Neural cell (in vitro differentiated cells): Measurements from ENCODE around the gene KLK6. TPM values are rescaled to one million over a fixed set of nuclear protein-coding genes. Genes with fewer than 3 reads are reported as not detected.

Experiments used
- H2AFZ ChIP-seq: fragments of 200-600, 300-800 bp; sonication (generic), shearing (Covaris generic); 2 replicates; pipeline ENCODE4 v1.6.0; 2014; ENCODE audit warnings: low read depth, mild to moderate bottlenecking, antibody characterized with exemption, low read length, moderate library complexity
- H3F3A ChIP-seq: fragments of 200-600 bp; shearing (Covaris generic); 2 replicates; pipeline ENCODE4 v1.6.1; 2016; ENCODE audit warnings: mild to moderate bottlenecking, moderate library complexity, mixed read lengths, antibody characterized with exemption, low read length; ENCODE audit not compliant: insufficient read depth, poor library complexity, severe bottlenecking
- H3K27ac ChIP-seq: fragments of 200-600, 300-800 bp; sonication (generic), shearing (Covaris generic); 2 replicates; pipeline ENCODE4 v1.5.1; 2014; ENCODE audit warnings: mild to moderate bottlenecking, low read length, moderate library complexity
- H3K27me3 ChIP-seq: fragments of 300-800, 200-600 bp; sonication (generic), shearing (Covaris generic); 2 replicates; pipeline ENCODE4 v1.6.0; 2014; ENCODE audit warnings: mild to moderate bottlenecking, low read depth, low read length, moderate library complexity; ENCODE audit not compliant: insufficient read depth
- H3K36me3 ChIP-seq: fragments of 300-800, 200-600 bp; sonication (generic), shearing (Covaris generic); 2 replicates; pipeline ENCODE4 v1.5.1; 2014; ENCODE audit warnings: mild to moderate bottlenecking, antibody characterized with exemption, low read length, moderate library complexity; ENCODE audit not compliant: insufficient read depth
- H3K4me2 ChIP-seq: fragments of 300-800, 200-600 bp; sonication (generic), shearing (Covaris generic); 2 replicates; pipeline ENCODE4 v1.6.0; 2014; ENCODE audit warnings: mild to moderate bottlenecking, low read length
- H3K4me3 ChIP-seq: fragments of 300-800, 200-600 bp; sonication (generic), shearing (Covaris generic); 2 replicates; pipeline ENCODE4 v1.5.1; 2014; ENCODE audit warnings: mild to moderate bottlenecking, low read length, moderate library complexity
- H3K79me2 ChIP-seq: fragments of 200-600 bp; shearing (Covaris generic); replicated peaks from 2 replicates; pipeline ENCODE4 v1.6.0; 2014; ENCODE audit warnings: mild to moderate bottlenecking, low read length, moderate library complexity; ENCODE audit not compliant: insufficient read depth
- H3K9ac ChIP-seq: fragments of 300-800, 200-600 bp; sonication (generic), shearing (Covaris generic); 2 replicates; pipeline ENCODE4 v1.6.1; 2016; ENCODE audit warnings: mild to moderate bottlenecking, low read length, mixed read lengths
- H3K9me2 ChIP-seq: fragments of 200-600 bp; shearing (Covaris generic); 2 replicates; pipeline ENCODE4 v1.6.1; 2016; ENCODE audit warnings: mild to moderate bottlenecking, low read length, mixed read lengths; ENCODE audit not compliant: insufficient read depth
- H3K9me3 ChIP-seq: fragments of 200-600, 300-800 bp; sonication (generic), shearing (Covaris generic); 2 replicates; pipeline ENCODE4 v1.6.1; 2016; ENCODE audit warnings: mild to moderate bottlenecking, mixed run types, low read length, moderate library complexity, mixed read lengths
- H4K20me1 ChIP-seq: fragments of 200-600 bp; shearing (Covaris generic); 2 replicates; pipeline ENCODE4 v1.6.1; 2016; ENCODE audit warnings: mild to moderate bottlenecking, mixed run types; ENCODE audit not compliant: insufficient read depth
- CTCF ChIP-seq: fragments of 450-650 bp; IDR thresholded peaks from 2 replicates; pipeline ENCODE4 v1.5.1; 2014; ENCODE audit warnings: antibody characterized with exemption, mild to moderate bottlenecking, moderate library complexity; ENCODE audit not compliant: poor library complexity, severe bottlenecking
- EP300 ChIP-seq: fragments of 450-650 bp; conservative IDR thresholded peaks from 2 replicates; pipeline ENCODE4 v1.6.1; 2014; ENCODE audit warnings: antibody characterized with exemption, mild to moderate bottlenecking, moderate library complexity; ENCODE audit not compliant: poor library complexity, severe bottlenecking
- EZH2 ChIP-seq: fragments of 200-600, 300-800 bp; shearing (Covaris generic), sonication (generic); IDR thresholded peaks from 2 replicates; pipeline ENCODE4 v1.6.1; 2014; ENCODE audit warnings: antibody characterized with exemption, low read length, borderline replicate concordance, mild to moderate bottlenecking; ENCODE audit not compliant: insufficient read depth, poor library complexity, severe bottlenecking
- MXI1 ChIP-seq: fragments of 450-650 bp; conservative IDR thresholded peaks from 2 replicates; pipeline ENCODE4 v1.6.1; 2014; ENCODE audit warnings: antibody characterized with exemption, mild to moderate bottlenecking; ENCODE audit not compliant: poor library complexity, severe bottlenecking
- POLR2AphosphoS5 ChIP-seq: IDR thresholded peaks from 2 replicates; pipeline ENCODE4 v1.6.1; 2012
- RAD21 ChIP-seq: fragments of 450-650 bp; conservative IDR thresholded peaks from 2 replicates; pipeline ENCODE4 v1.6.1; 2014; ENCODE audit warnings: antibody characterized with exemption, mild to moderate bottlenecking, moderate library complexity
- SMC3 ChIP-seq: fragments of 450-650 bp; conservative IDR thresholded peaks from 2 replicates; pipeline ENCODE4 v1.6.1; 2014; ENCODE audit warnings: antibody characterized with exemption, mild to moderate bottlenecking, moderate library complexity; ENCODE audit not compliant: poor library complexity
- TAF1 ChIP-seq: IDR thresholded peaks from 2 replicates; pipeline ENCODE4 v1.6.1; 2012; ENCODE audit warnings: low read depth
- polyA plus RNA-seq: library from polyadenylated mRNA; depleted of rRNA; stranded (reverse); fragments of >200 nt; gene quantifications from 2 replicates; pipeline ENCODE4 v1.2.3, GENCODE V29; 2014
- TF ChIP-seq, protein P1 (sequence below): IDR thresholded peaks from 2 replicates; pipeline ENCODE4 v1.6.1; 2012; ENCODE audit warnings: borderline replicate concordance

The KLK6 gene
- polyA plus RNA-seq, 1 donor from 2014 or later: not detected

DNA sequence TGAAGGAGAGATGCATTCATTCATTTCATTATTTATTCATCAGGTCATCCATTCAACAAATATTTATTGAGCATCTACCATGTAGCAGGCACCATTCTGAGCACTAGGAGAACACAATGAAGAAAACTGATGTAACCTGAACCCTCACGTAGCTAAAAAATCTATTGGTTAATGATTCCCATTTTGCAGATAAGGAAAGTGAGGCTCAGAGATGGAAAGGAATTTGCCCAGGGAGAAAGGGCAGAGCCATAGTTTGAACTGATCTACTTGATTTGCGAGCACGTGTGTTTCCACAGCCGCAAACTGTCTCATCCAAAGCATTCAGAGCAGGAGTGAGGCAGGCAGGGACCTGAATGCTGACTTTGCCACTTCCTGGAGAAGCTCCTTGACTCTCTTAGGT lies 29.3 kb upstream of the KLK6 start:
- no peak overlapping the region for H2AFZ ChIP-seq
- H3K4me3 ChIP-seq: no peak overlapping the region
- H3K9ac ChIP-seq: no peak overlapping the region
- no peaks in the 10 kb centered on the region for H3K27me3 ChIP-seq
- TF ChIP-seq TAF1 (no peak), SMC3 (no peak)
- TF ChIP-seq, protein P1, sequence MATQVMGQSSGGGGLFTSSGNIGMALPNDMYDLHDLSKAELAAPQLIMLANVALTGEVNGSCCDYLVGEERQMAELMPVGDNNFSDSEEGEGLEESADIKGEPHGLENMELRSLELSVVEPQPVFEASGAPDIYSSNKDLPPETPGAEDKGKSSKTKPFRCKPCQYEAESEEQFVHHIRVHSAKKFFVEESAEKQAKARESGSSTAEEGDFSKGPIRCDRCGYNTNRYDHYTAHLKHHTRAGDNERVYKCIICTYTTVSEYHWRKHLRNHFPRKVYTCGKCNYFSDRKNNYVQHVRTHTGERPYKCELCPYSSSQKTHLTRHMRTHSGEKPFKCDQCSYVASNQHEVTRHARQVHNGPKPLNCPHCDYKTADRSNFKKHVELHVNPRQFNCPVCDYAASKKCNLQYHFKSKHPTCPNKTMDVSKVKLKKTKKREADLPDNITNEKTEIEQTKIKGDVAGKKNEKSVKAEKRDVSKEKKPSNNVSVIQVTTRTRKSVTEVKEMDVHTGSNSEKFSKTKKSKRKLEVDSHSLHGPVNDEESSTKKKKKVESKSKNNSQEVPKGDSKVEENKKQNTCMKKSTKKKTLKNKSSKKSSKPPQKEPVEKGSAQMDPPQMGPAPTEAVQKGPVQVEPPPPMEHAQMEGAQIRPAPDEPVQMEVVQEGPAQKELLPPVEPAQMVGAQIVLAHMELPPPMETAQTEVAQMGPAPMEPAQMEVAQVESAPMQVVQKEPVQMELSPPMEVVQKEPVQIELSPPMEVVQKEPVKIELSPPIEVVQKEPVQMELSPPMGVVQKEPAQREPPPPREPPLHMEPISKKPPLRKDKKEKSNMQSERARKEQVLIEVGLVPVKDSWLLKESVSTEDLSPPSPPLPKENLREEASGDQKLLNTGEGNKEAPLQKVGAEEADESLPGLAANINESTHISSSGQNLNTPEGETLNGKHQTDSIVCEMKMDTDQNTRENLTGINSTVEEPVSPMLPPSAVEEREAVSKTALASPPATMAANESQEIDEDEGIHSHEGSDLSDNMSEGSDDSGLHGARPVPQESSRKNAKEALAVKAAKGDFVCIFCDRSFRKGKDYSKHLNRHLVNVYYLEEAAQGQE: no peak
- H3K27ac ChIP-seq: no peak overlapping the region
- H3K79me2 ChIP-seq: no peaks in the 10 kb centered on the region
- H4K20me1 ChIP-seq: no peaks in the 10 kb centered on the region
- no peaks in the 10 kb centered on the region for H3K36me3 ChIP-seq
- H3F3A ChIP-seq: no peaks in the 10 kb centered on the region
- H3K9me2 ChIP-seq: no peaks in the 10 kb centered on the region
- H3K4me2 ChIP-seq: no peak overlapping the region
- no peaks in the 10 kb centered on the region for H3K9me3 ChIP-seq

- no peak overlapping the region for H3K4me3 ChIP-seq
- H3K27ac ChIP-seq: no peak overlapping the region
- TF ChIP-seq MXI1 (no peak), EP300 (no peak), TAF1 (no peak), CTCF (no peak), RAD21 (no peak), EZH2 (no peak), POLR2AphosphoS5 (no peak), SMC3 (no peak)
- TF ChIP-seq, protein P1: no peak
- no peak overlapping the region for H3K4me2 ChIP-seq
- H4K20me1 ChIP-seq: no peaks in the 10 kb centered on the region
- no peak overlapping the region for H2AFZ ChIP-seq
- H3K36me3 ChIP-seq: no peaks in the 10 kb centered on the region
- H3K9me2 ChIP-seq: no peaks in the 10 kb centered on the region
- no peaks in the 10 kb centered on the region for H3K79me2 ChIP-seq
- H3K27me3 ChIP-seq: no peaks in the 10 kb centered on the region
- H3F3A ChIP-seq: no peaks in the 10 kb centered on the region
- H3K9ac ChIP-seq: no peak overlapping the region
- H3K9me3 ChIP-seq: no peaks in the 10 kb centered on the region
Measured at GRCh38 chr19:50998061-50998460, 28.7 kb upstream of the KLK6 start.
